HEK293 (cell line): ENCODE data around the gene FTCD.

Source experiments
- CTCF ChIA-PET: fragments of 350-600 bp; formaldehyde crosslinking; extraction: SDS; loops from one replicate; lab custom pipeline; 2021; ENCODE audit warnings: antibody characterized with exemption; lab: Yijun Ruan, JAX
- POLR2A ChIA-PET: fragments of 300-600 bp; formaldehyde crosslinking; extraction: SDS; loops from one replicate; lab custom pipeline; 2020; ENCODE audit warnings: antibody characterized with exemption, inconsistent platforms; lab: Yijun Ruan, JAX
- H3K27ac ChIP-seq: fragments of 200-500 bp; sonication (Bioruptor generic); 2 replicates; pipeline ENCODE4 v1.5.1; 2014; ENCODE audit warnings: low read depth, low read length, control low read depth, inconsistent platforms; ENCODE audit errors: extremely low read depth
- H3K36me3 ChIP-seq, 2 experiments: fragments of 200-500 bp in 1 of 2; sonication (Bioruptor generic) in 1 of 2; 1 replicate in 1 of 2; 2 replicates in 1 of 2; pipeline ENCODE4 v1.5.1; 2014 to 2017; ENCODE audit warnings: inconsistent platforms in 2 of 2, low read length in 2 of 2; ENCODE audit not compliant: control insufficient read depth in 2 of 2, insufficient read depth in 1 of 2
- H3K4me1 ChIP-seq: fragments of 200-500 bp; sonication (Bioruptor generic); 2 replicates; pipeline ENCODE4 v1.5.1; 2014; ENCODE audit warnings: mild to moderate bottlenecking, low read length, inconsistent platforms; ENCODE audit not compliant: control insufficient read depth, insufficient read depth
- H3K4me3 ChIP-seq: 2 replicates; pipeline ENCODE4 v1.5.1; 2011; ENCODE audit warnings: low read depth, mild to moderate bottlenecking, control low read depth, low read length, moderate library complexity
- H3K9me3 ChIP-seq: fragments of 200-500 bp; sonication (Bioruptor generic); 2 replicates; pipeline ENCODE4 v1.5.1; 2014; ENCODE audit warnings: low read depth, low read length, inconsistent platforms; ENCODE audit not compliant: control insufficient read depth, insufficient read depth
- BCL11B ChIP-seq: fragments of 450-650 bp; formaldehyde crosslinking; IDR thresholded peaks from 2 replicates; pipeline ENCODE4 v1.5.1; 2016; ENCODE audit warnings: low read depth, missing biosample characterization, missing genetic modification characterization
- GLIS2 ChIP-seq: fragments of 450-650 bp; formaldehyde crosslinking; IDR thresholded peaks from 2 replicates; pipeline ENCODE4 v1.5.1; 2016; ENCODE audit warnings: missing biosample characterization, missing genetic modification characterization
- HOXD13 ChIP-seq: sonication (generic); formaldehyde crosslinking; IDR thresholded peaks from 2 replicates; pipeline ENCODE4 v1.8.0; 2022; ENCODE audit warnings: missing genetic modification reagents, borderline replicate concordance
- KLF1 ChIP-seq: fragments of 450-650 bp; formaldehyde crosslinking; IDR thresholded peaks from 2 replicates; pipeline ENCODE4 v1.5.1; 2016; ENCODE audit warnings: missing biosample characterization, missing genetic modification characterization
- KLF10 ChIP-seq: fragments of 450-650 bp; IDR thresholded peaks from 2 replicates; pipeline ENCODE4 v1.5.1; 2018; ENCODE audit warnings: missing biosample characterization, mild to moderate bottlenecking, missing genetic modification characterization
- PRDM4 ChIP-seq: fragments of 450-650 bp; formaldehyde crosslinking; IDR thresholded peaks from 2 replicates; pipeline ENCODE4 v1.5.1; 2017; ENCODE audit warnings: missing biosample characterization, missing genetic modification characterization
- YY1 ChIP-seq: fragments of 450-650 bp; formaldehyde crosslinking; IDR thresholded peaks from 2 replicates; pipeline ENCODE4 v1.5.1; 2018; ENCODE audit warnings: missing biosample characterization, missing genetic modification characterization
- YY2 ChIP-seq: fragments of 450-650 bp; formaldehyde crosslinking; IDR thresholded peaks from 2 replicates; pipeline ENCODE4 v1.5.1; 2016; ENCODE audit warnings: missing biosample characterization, missing genetic modification characterization
- ZBTB1 ChIP-seq: fragments of 450-650 bp; formaldehyde crosslinking; IDR thresholded peaks from 2 replicates; pipeline ENCODE4 v1.5.1; 2016; ENCODE audit warnings: missing biosample characterization, missing genetic modification characterization
- ZBTB20 ChIP-seq: fragments of 450-650 bp; formaldehyde crosslinking; IDR thresholded peaks from 2 replicates; pipeline ENCODE4 v1.5.1; 2016; ENCODE audit warnings: missing biosample characterization, missing genetic modification characterization
- ZFHX2 ChIP-seq: fragments of 450-650 bp; formaldehyde crosslinking; conservative IDR thresholded peaks from 2 replicates; pipeline ENCODE4 v1.5.1; 2016; ENCODE audit warnings: missing biosample characterization, missing genetic modification characterization
- ZNF133 ChIP-seq: fragments of 450-650 bp; formaldehyde crosslinking; IDR thresholded peaks from 2 replicates; pipeline ENCODE4 v1.5.1; 2016; ENCODE audit warnings: missing biosample characterization, missing genetic modification characterization
- ZNF138 ChIP-seq: fragments of 450-650 bp; formaldehyde crosslinking; IDR thresholded peaks from 2 replicates; pipeline ENCODE4 v1.5.1; 2016; ENCODE audit warnings: missing biosample characterization, missing genetic modification characterization, borderline replicate concordance
- ZNF184 ChIP-seq: fragments of 450-650 bp; IDR thresholded peaks from 2 replicates; pipeline ENCODE4 v1.5.1; 2018; ENCODE audit warnings: missing biosample characterization, mild to moderate bottlenecking, missing genetic modification characterization
- ZNF366 ChIP-seq: fragments of 450-650 bp; formaldehyde crosslinking; conservative IDR thresholded peaks from 2 replicates; pipeline ENCODE4 v1.5.1; 2016; ENCODE audit warnings: missing biosample characterization, missing genetic modification characterization
- ZNF423 ChIP-seq: fragments of 450-650 bp; formaldehyde crosslinking; IDR thresholded peaks from 2 replicates; pipeline ENCODE4 v1.5.1; 2016; ENCODE audit warnings: missing biosample characterization, missing genetic modification characterization
- ZNF488 ChIP-seq: fragments of 450-650 bp; formaldehyde crosslinking; IDR thresholded peaks from 2 replicates; pipeline ENCODE4 v1.5.1; 2016; ENCODE audit warnings: missing biosample characterization, missing genetic modification characterization
- ZNF549 ChIP-seq: fragments of 450-650 bp; IDR thresholded peaks from 2 replicates; pipeline ENCODE4 v1.5.1; 2018; ENCODE audit warnings: missing biosample characterization, missing genetic modification characterization, mild to moderate bottlenecking, inconsistent platforms, moderate library complexity
- ZNF580 ChIP-seq: fragments of 450-650 bp; formaldehyde crosslinking; IDR thresholded peaks from 2 replicates; pipeline ENCODE4 v1.5.1; 2016; ENCODE audit warnings: missing biosample characterization, missing genetic modification characterization
- ZNF621 ChIP-seq: fragments of 450-650 bp; formaldehyde crosslinking; IDR thresholded peaks from 2 replicates; pipeline ENCODE4 v1.5.1; 2017; ENCODE audit warnings: missing biosample characterization, missing genetic modification characterization
- ZNF623 ChIP-seq: fragments of 450-650 bp; formaldehyde crosslinking; IDR thresholded peaks from 2 replicates; pipeline ENCODE4 v1.5.1; 2016; ENCODE audit warnings: missing biosample characterization, missing genetic modification characterization
- ZNF654 ChIP-seq: fragments of 450-650 bp; formaldehyde crosslinking; IDR thresholded peaks from 2 replicates; pipeline ENCODE4 v1.5.1; 2016; ENCODE audit warnings: low read depth, missing biosample characterization, missing genetic modification characterization
- ZSCAN23 ChIP-seq: fragments of 450-650 bp; formaldehyde crosslinking; IDR thresholded peaks from 2 replicates; pipeline ENCODE4 v1.5.1; 2016; ENCODE audit warnings: missing biosample characterization, missing genetic modification characterization
- TF ChIP-seq, protein P1 (sequence below): fragments of 450-650 bp; formaldehyde crosslinking; IDR thresholded peaks from 2 replicates; pipeline ENCODE4 v1.5.1; 2016; ENCODE audit warnings: missing biosample characterization, missing genetic modification characterization

FTCD gene

DNA sequence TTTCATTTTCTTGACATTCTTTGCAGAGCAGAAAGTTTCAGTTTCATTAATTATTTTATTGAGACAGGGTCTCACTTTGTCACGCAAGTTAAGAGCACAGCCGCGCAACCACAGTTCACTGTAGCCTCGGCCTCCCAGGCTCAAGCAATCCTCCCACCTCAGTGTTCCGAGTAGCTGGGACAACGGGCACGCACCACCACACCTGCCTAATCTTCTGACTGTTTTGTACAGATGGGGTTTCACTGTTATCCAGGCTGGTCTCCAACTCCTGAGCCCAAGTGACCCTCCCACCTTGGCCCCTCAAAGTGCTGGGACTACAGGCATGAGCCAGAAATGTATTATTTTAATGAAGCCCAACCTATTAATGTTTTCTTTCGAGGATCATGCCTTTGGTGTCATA, 31.9 kb upstream of the FTCD start:
- CTCF ChIA-PET, result interaction anchor here (0.6 to 2.0 kb wide), 3 partner anchors 11 to 44 kb away, joined by 4 to 8 read pairs (median 5); no protein-coding TSS in a partner anchor
- no peak for TF ChIP-seq PRDM4 (tag by site-specific recombination)
- no peak for TF ChIP-seq ZFHX2 (tag by site-specific recombination)
- TF ChIP-seq ZNF366 (tag by site-specific recombination), result no peak
- no peak for TF ChIP-seq ZNF488 (tag by site-specific recombination)
- TF ChIP-seq ZSCAN23 (tag by site-specific recombination), result no peak
- TF ChIP-seq KLF1 (tag by site-specific recombination), result no peak
- TF ChIP-seq YY1 (tag by site-specific recombination), result no peak
- no peak for TF ChIP-seq ZBTB1 (tag by site-specific recombination)
- no peak for TF ChIP-seq ZNF549 (tag by site-specific recombination)
- no peak for TF ChIP-seq ZNF621 (tag by site-specific recombination)
- TF ChIP-seq ZNF423 (tag by site-specific recombination), result no peak
- TF ChIP-seq ZNF654 (tag by site-specific recombination), result no peak
- no peak for TF ChIP-seq YY2 (tag by site-specific recombination)
- TF ChIP-seq ZNF580, result no peak
- no peak for TF ChIP-seq ZBTB20 (tag by site-specific recombination)
- TF ChIP-seq GLIS2 (tag by site-specific recombination), result no peak
- TF ChIP-seq ZNF133, result no peak
- TF ChIP-seq ZNF184 (tag by site-specific recombination), result no peak
- TF ChIP-seq ZNF138, result no peak
- no peak for TF ChIP-seq HOXD13 (CRISPR knock-in tag)
- H3K9me3 ChIP-seq, result no peaks in the 10 kb centered on the region
- no peak overlapping the region for H3K4me3 ChIP-seq
- peaks cover 9% of the 10 kb centered on the region for H3K4me1 ChIP-seq
- H3K27ac ChIP-seq, result no peak overlapping the region
- POLR2A ChIA-PET, result interaction anchor here (0.5 kb wide), 1 partner anchor 11 kb away, joined by 3 read pairs; no protein-coding TSS in a partner anchor
- H3K36me3 ChIP-seq, result peaks cover 0 to 9% of the 10 kb centered on the region in 2 experiments; a peak in 1 of 3 replicates

GRCh38 chr21:46185716-46186115, 30.3 kb upstream of the FTCD start:
- TF ChIP-seq KLF10 (tag by site-specific recombination), result no peak
- TF ChIP-seq ZNF623 (tag by site-specific recombination), result no peak
- no peak for TF ChIP-seq BCL11B (tag by site-specific recombination)
- TF ChIP-seq, protein P1, sequence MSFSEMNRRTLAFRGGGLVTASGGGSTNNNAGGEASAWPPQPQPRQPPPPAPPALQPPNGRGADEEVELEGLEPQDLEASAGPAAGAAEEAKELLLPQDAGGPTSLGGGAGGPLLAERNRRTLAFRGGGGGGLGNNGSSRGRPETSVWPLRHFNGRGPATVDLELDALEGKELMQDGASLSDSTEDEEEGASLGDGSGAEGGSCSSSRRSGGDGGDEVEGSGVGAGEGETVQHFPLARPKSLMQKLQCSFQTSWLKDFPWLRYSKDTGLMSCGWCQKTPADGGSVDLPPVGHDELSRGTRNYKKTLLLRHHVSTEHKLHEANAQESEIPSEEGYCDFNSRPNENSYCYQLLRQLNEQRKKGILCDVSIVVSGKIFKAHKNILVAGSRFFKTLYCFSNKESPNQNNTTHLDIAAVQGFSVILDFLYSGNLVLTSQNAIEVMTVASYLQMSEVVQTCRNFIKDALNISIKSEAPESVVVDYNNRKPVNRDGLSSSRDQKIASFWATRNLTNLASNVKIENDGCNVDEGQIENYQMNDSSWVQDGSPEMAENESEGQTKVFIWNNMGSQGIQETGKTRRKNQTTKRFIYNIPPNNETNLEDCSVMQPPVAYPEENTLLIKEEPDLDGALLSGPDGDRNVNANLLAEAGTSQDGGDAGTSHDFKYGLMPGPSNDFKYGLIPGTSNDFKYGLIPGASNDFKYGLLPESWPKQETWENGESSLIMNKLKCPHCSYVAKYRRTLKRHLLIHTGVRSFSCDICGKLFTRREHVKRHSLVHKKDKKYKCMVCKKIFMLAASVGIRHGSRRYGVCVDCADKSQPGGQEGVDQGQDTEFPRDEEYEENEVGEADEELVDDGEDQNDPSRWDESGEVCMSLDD (tag by site-specific recombination), result no peak
- no peak overlapping the region for H3K27ac ChIP-seq
- ChIA-PET CTCF (interaction anchor here (1.4 kb wide), 1 partner anchor 32 kb away, joined by 8 read pairs; no protein-coding TSS in a partner anchor), POLR2A (no interaction called here)
- no peaks in the 10 kb centered on the region for H3K9me3 ChIP-seq
- H3K4me3 ChIP-seq, result no peak overlapping the region
- H3K36me3 ChIP-seq, result no peaks in the 10 kb centered on the region
- peaks cover 9% of the 10 kb centered on the region for H3K4me1 ChIP-seq
